Glutamatergic neuron (in vitro differentiated cells): ENCODE measurements around the gene NUDT1. TPM values are rescaled to one million over a fixed set of nuclear protein-coding genes. Genes with fewer than 3 reads are reported as not detected.
A peak's percentile ranks its signal among the peaks of the same experiment; 100 is the strongest.

Source experiments
- DNase-seq: peaks from one replicate; pipeline ENCODE4 v3.0.0; 2022
- H3K27ac Mint-ChIP-seq: one replicate; pipeline ENCODE4 v1.8.0; 2020; ENCODE audit warnings: mild to moderate bottlenecking, mixed read lengths, inconsistent platforms; ENCODE audit not compliant: unreplicated experiment
- H3K27me3 Mint-ChIP-seq: one replicate; pipeline ENCODE4 v1.8.0; 2020; ENCODE audit warnings: mild to moderate bottlenecking, moderate library complexity, mixed read lengths, inconsistent platforms; ENCODE audit not compliant: unreplicated experiment
- H3K36me3 Mint-ChIP-seq: one replicate; pipeline ENCODE4 v1.8.0; 2020; ENCODE audit warnings: mild to moderate bottlenecking, mixed read lengths, inconsistent platforms; ENCODE audit not compliant: unreplicated experiment
- H3K4me1 Mint-ChIP-seq: one replicate; pipeline ENCODE4 v1.8.0; 2020; ENCODE audit warnings: mild to moderate bottlenecking, low read depth, mixed read lengths, inconsistent platforms; ENCODE audit not compliant: unreplicated experiment
- H3K4me3 Mint-ChIP-seq: one replicate; pipeline ENCODE4 v1.8.0; 2020; ENCODE audit warnings: mild to moderate bottlenecking, mixed read lengths, inconsistent platforms; ENCODE audit not compliant: unreplicated experiment
- H3K9me3 Mint-ChIP-seq: one replicate; pipeline ENCODE4 v1.8.0; 2020; ENCODE audit warnings: mild to moderate bottlenecking, moderate library complexity, mixed read lengths, inconsistent platforms; ENCODE audit not compliant: unreplicated experiment
- CTCF ChIP-seq: fragments of 200-600 bp; sonication (generic); IDR thresholded peaks from one replicate; pipeline ENCODE4 v1.5.0; 2021; ENCODE audit not compliant: partially characterized antibody, unreplicated experiment
- total RNA-seq: library from RNA; stranded (reverse); fragmentation: NEBNext Ultra II Directional; extraction: Animal tissue kit (Norgen Biotek cat#: 25700); gene quantifications from one replicate; pipeline ENCODE4 v1.2.1, GENCODE V29; 2021; ENCODE audit not compliant: unreplicated experiment

The NUDT1 gene
- total RNA-seq, 1 donor from 2014 or later: 19.5 TPM

GRCh38 chr7:2202361-2202761 is 39.7 kb upstream of the NUDT1 start:
- Mint-ChIP-seq H3K4me1 (peaks cover 21% of the 10 kb centered on the region), H3K36me3 (no peaks in the 10 kb centered on the region), H3K27ac (no peak overlapping the region), H3K4me3 (no peak overlapping the region), H3K9me3 (peaks cover 10% of the 10 kb centered on the region), H3K27me3 (peaks cover 5% of the 10 kb centered on the region)
- TF ChIP-seq CTCF: no peak
- no peak for DNase-seq

GRCh38 chr7:2202901-2203765 is 38.9 kb upstream of the NUDT1 start:
- no peak for DNase-seq
- peaks cover 19% of the 10 kb centered on the region for H3K4me1 Mint-ChIP-seq
- peak overlapping the region; percentile 17 for H3K27ac Mint-ChIP-seq
- TF ChIP-seq CTCF: no peak
- H3K27me3 Mint-ChIP-seq: peaks cover 5% of the 10 kb centered on the region
- no peaks in the 10 kb centered on the region for H3K36me3 Mint-ChIP-seq
- no peak overlapping the region for H3K4me3 Mint-ChIP-seq
- H3K9me3 Mint-ChIP-seq: peaks cover 11% of the 10 kb centered on the region

- Mint-ChIP-seq H3K4me3 (no peak overlapping the region), H3K36me3 (no peaks in the 10 kb centered on the region), H3K9me3 (peaks cover 11% of the 10 kb centered on the region), H3K27me3 (peaks cover 8% of the 10 kb centered on the region), H3K4me1 (peaks cover 24% of the 10 kb centered on the region), H3K27ac (no peak overlapping the region)
- DNase-seq: no peak
- TF ChIP-seq CTCF: no peak
Observed at GRCh38 chr7:2203766-2204300, 38.2 kb upstream of the NUDT1 start.

GRCh38 chr7:2204446-2204845 is 37.6 kb upstream of the NUDT1 start:
- H3K27me3 Mint-ChIP-seq: peaks cover 8% of the 10 kb centered on the region
- peaks cover 27% of the 10 kb centered on the region for H3K4me1 Mint-ChIP-seq
- H3K27ac Mint-ChIP-seq: no peak overlapping the region
- no peak for DNase-seq
- H3K4me3 Mint-ChIP-seq: no peak overlapping the region
- TF ChIP-seq CTCF: no peak
- peaks cover 8% of the 10 kb centered on the region for H3K9me3 Mint-ChIP-seq
- H3K36me3 Mint-ChIP-seq: no peaks in the 10 kb centered on the region

- TF ChIP-seq CTCF: no peak
- Mint-ChIP-seq H3K36me3 (no peaks in the 10 kb centered on the region), H3K27me3 (peaks cover 8% of the 10 kb centered on the region), H3K9me3 (peaks cover 6% of the 10 kb centered on the region), H3K4me1 (peaks cover 29% of the 10 kb centered on the region), H3K27ac (no peak overlapping the region), H3K4me3 (no peak overlapping the region)
- no peak for DNase-seq
Observed at GRCh38 chr7:2205036-2205780, 36.8 kb upstream of the NUDT1 start.
